SKM-1 treated with dmso at 0.1 percent for 144 hours (cell line): Measurements from ENCODE around the gene ACY1.
"Not testable (repeated sequence)": the region's sequence is repeated elsewhere in the genome, so short reads cannot be mapped to it uniquely, and the experiment has no call there.

Experiments
- DNase-seq: peaks from one replicate; lab custom pipeline; 2025; ENCODE audit not compliant: unreplicated experiment; lab: John Stamatoyannopoulos, UW

ACY1 gene

DNA sequence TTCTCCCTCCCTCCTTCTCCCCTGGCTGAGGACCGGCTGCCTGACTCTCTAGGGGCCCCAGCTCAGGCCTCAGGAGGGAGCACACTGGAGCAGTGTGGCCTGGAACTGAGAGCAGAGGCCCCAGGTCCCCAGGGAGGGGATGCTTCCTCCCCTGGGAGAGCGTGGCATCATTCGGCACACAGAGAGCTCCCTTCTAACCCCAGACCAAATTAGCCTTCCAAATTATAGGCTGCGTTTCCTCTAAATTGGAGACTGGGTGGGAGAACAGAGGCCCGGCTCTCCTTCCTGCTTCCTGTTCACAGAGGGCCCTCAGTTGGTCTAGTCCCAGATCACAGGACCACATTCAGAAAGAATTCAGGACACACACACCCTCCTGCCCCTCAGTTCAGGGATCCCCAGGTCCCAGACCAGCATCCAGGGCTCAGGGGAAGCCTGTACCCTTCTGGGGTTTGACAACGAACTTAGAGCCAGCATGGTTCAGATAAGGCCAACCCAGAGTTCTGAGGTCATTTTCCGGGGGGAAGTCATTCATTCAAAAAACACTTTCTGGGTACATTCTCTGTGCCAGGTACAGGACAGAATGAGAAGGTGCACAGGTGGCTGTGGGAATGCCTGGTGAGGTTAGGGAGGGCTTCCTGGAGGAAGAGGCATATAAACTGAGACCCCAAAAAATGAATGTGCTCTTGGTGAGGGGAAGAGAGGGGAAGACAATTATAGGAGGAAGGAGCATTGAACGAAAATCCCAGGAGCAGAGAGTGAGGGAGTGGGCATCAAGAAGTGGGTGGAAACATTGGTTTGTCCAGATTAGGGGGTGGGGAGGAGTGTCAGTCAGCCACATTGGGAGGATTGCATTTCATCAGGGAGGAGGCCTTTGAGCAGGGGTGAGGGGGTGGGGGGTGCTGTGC is 40.8 kb downstream of the ACY1 start:
- DNase-seq = peak; percentile 40

DNA sequence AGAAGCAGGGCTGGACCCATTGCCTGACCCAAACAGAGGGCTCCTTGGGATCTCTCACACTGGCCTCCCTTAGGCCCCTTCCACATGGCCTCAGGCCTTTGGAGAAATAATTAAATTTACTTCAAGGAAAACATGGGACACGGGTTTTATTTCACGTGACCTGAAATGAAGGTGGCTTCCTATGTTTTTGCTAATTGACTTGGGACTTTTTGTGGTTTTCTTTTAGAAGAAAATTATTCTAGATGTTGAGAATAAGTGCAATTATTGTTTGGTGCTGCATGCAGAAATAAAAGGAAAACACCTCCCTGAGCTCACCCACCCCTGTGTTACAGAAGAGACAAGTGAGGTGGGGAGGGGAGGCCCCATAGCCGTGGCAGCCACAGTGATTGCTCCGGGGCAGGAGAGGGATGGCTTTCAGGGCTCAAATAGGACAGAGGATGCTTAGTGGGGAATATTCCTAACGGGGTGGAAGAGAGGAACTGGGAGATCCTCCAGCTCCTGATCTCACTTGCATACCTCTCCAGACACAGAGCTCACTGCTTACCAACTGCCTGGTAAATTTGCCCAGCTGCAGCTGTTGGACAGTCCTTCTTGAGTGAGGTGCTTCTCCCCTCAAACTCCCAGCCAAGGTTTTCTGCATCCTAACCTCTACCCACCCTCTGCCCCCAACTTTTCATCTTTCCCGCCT is 41.6 kb downstream of the ACY1 start:
- DNase-seq = no peak

DNA sequence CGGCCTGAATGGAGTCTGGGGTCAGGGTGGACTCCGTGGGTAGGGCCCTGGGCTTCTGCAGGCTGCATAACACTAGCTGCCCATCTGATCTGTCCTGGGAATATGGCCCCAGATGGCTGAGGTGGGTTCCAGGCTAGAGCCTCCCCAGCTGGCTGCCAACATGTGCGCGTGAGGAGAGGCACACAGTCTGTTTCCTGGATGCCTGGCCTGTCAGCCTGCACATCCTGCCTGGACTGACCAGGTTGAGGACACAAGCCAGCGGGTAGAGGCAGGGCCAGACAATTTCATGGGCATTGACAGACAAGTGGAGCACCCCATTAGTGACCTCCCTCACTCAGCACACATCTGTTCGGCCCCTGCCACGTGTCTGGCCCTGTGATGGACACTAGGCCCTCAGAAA is 42.1 kb downstream of the ACY1 start:
- no peak for DNase-seq

DNA sequence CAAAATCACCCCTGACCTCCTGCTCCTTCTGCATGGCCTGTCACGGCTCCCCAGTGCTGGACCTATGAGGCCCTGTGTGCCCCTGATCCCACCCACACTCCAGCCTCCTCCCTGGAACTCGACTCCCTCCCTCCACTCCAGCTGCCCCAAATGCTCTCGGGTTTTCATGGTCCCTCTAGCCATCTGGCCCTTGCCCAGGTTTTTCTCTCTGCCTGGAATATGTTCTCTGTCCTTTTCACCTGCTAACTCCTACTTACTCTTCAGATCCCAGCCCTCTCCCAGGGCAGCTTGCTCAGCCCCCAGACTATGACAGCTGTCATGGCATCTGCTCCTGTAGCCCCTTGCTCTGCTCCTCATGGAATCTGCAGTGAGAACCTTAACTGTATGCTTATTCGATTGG is 42.7 kb downstream of the ACY1 start:
- DNase-seq = no peak

DNA sequence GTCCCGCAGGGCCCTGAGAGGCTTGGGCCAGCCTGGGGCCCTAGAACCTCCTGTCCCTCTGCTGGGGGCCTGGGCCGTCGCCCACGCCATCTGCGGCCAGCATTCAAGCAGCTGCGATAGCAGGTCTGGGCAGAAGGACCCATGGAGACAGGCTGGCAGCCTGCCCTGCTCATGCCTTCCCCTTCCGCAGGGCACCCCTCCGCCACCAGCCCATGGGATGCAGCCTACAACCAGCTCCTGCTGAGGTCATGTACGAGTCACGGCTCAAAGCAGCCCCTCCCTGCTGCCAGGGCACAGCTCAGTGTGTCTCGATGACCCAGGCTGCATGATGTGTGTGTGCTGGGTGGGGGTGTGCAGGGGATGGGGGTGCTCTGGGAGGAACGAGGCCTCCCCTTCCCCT is 45.2 kb downstream of the ACY1 start:
- DNase-seq = no peak

DNA sequence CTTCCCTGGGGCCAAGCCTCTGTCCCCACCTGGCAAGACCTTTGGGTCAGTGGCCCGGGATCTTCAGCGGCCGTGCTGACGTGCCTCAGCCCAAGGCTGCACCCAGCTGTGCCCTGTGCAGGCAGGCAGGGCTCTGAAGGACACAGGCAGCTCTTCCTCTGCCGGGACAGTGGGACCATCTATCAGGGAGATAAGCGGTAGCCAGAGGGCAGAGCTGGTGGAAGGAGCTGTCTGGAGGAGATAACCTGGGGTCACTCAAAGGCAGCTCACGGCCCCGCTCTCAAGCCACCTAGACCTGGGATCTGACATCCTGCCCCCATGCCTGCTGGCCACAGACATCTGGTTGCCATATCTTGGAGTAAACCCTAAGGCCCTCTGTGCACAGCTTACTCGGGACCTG is 45.7 kb downstream of the ACY1 start:
- no peak for DNase-seq

DNA sequence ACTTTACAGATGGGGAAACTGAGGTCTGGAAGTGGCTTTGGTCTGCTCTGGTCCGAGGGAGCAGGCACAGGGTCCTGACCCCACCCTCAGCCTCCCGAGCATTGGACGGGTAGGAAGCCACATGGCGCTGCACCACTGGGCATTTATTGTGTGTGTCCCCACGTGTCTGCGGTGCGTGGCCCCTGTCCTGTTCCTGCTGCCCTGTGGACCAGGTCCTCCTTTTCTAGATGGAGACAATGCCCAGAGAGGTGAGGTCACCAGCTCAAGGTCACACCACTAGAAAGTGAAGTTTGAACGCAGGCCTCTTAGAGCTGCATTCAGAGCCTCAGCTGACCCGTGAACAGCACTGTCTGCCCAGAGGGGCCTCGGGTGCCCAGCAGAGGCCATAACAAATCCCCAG is 46.2 kb downstream of the ACY1 start:
- no peak for DNase-seq

DNA sequence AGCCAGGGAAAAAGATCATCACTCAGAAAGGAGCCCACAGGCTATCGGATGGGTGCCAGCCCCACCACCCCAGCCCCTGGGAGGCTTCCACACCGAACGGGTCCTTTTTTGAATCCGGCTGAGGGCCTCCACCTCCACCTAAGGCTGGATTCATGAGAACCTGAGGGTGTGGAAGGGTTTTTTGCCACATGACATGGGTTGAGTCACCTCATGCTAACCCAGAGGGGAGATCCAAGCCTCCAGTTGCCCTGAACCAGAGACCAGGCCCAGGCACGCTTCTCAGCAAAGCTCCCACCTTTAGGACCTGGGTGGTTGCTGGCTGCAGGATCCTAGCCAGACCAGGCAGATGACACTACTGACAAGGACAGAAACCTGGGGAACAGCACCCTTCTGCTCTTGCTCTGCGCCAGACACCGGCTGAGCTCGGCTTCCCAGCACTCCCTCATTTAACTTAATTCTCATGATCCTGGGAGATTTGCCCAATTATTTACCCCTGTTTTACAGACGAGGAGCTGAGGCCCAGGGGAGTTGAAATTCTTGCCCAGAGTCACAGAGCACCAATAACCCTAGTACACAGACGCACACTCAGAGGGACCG is 47.5 kb downstream of the ACY1 start:
- no peak for DNase-seq

DNA sequence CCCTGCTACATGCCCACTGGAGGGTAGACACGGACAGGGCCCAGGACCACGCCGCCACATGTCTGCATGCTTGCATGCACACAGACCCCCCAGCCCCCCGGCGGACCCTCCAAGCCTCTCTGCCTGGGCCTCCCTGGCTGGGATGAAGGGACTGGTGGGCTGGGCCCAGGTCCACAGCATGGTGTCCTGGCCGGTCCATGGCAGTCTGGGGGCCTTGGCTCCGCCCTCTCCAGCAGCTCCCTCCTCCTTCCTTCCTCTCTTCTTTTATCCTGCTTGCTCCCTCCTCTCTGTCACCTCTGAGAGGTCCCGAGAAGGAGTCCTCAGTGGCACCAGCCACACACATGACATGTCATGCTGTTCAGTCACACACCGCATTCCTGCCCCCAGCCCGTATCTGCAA is 48.6 kb downstream of the ACY1 start:
- DNase-seq = no peak

DNA sequence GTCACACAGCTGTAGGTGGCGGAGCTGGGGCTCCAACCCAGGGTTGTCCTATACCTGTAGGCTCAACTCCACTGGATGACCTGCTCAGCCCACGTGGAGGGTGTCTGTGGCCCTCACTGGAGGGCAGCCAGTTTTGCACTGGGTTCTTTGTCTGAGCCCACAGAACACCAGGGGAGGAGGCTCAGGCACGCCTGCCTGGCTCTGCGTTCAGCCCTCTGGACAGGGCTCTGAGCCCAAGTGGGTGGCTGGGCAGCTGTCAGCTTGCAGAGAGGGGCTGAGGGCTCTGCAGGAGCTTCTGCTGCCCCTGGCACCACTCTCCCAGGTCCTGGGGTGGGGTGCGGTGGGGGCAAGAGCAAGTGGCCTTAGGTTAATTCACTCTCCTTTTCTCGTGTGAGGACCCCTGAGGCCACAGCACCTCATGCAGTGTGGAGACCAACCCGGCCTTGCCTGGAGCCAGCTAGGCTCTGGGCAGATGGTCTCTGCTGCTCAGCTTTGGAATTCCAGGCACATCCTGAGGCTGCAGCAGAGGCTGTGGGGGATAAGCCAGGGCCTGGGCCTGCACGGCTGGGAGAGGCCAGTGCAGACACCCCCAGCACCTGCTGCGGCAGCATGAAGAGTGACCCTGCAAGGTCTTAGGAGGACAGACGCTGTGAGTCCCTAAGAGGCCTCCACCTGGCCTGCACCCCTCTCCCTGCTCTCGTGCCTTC is 49.5 kb downstream of the ACY1 start:
- no peak for DNase-seq

DNA sequence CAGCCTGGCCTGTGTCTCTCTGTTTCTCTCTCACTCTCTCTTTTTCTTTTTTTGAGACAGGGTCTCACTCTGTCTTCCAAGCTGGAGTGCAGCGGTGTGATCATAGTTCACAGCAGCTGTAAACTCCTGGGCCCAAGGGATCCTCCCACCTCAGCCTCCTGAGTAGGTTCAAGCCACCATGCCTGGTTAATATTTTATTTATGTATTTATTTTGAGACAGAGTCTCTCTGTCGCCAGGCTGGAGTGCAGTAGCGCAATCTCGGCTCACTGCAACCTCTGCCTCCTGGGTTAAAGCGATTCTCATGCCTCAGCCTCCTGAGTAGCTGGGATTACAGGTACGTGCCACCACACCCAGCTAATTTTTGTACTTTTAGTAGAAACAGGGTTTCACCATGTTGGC is 50.4 kb downstream of the ACY1 start:
- DNase-seq = not testable (repeated sequence)

DNA sequence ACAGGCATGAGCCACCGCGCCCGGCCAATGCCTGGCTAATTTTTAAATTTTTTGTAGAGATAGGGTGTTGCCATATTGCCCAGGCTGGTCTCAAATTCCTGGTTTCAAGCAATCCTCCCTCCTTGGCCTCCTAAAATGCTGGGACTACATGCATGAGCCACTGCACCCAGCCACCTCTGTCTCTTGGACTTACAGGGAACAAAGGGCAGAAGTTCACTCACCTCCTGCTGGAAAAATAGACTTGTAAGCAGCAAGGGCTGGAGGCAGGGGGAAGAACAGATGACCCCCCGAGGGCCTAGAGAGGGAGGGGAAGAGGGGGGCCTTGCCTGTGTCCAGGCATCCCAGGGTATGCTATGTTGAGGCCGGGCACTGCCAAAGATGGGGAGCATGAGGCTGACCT is 50.9 kb downstream of the ACY1 start:
- no peak for DNase-seq

DNA sequence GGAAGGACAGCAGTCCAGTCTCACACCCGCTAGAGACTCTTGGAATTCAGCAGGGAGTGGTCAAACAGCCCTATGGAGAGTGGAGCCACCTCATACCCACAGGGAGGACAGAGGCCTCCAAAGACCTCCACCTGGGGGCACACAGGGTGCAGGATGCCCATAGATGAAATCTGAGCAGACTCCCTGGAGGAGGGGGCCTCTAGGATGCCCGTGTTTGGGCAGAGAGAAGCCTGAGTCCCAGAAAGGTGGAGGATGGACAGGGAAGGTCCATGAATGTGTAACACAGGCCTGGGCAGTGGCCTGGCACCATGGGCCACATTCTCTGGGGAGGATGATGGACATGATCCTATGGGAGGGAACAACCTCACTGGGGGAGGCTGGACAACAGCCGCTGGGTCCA is 51.3 kb downstream of the ACY1 start:
- no peak for DNase-seq

DNA sequence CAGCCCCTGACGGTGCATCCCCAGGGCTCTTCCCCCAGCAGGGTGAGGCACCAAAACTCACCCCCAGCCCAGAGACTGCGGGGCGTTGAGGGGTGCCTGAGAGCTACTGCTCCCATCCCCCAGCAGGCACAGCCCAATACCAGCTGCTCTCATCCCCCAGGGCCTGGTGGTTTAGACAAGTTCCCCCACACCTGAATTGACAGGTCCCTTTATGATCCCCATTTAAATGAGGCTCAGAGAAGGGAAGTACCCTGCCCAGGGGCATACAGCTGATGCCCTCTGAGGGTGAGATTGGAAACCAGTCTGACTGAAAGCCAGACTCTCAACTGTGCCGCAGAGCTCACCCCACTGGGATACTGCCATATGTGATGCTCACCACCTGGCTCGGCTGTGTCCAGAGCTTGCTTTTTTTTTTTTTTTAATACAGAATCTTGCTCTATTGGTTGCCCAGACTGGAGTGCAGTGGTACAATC is 52.9 kb downstream of the ACY1 start:
- no peak for DNase-seq

DNA sequence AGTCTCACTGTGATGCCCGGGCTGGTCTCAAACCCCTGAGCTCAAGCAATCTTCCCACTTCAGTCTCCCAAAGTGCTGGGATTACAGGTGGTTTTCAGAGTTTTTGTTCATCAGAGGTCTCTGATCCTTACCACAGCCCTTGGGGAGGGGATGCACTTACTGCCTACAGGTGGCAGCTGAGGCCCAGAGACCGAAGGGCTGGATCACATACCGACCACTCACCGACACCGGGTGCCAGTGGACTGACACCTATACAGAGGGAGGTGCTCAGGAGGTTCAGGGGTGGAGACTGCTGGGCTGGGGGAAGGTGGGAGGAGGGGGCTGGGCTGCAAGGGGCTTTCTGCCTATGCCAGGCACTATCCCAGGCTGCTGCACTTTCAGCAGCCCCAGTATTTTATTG is 53.5 kb downstream of the ACY1 start:
- DNase-seq = no peak

DNA sequence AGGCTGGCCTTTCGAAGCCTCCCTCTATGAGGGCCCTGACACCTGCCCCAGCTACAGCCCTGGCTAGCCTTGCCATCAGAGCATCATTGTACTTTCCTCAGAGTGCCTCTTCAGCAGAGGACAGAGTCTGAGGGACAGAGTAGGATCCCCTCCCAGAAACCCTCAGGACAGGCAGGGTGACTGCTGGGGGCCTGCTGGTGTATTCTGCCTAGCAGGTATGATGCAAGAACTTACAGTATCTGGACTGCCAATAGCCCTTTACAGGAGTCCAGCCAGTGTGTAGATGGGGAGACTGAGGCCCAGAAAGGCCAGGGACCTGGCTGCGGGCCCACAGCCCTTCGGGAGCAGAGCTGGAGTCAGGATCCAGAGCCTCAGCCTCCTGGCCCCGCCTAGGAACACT is 54.0 kb downstream of the ACY1 start:
- no peak for DNase-seq

DNA sequence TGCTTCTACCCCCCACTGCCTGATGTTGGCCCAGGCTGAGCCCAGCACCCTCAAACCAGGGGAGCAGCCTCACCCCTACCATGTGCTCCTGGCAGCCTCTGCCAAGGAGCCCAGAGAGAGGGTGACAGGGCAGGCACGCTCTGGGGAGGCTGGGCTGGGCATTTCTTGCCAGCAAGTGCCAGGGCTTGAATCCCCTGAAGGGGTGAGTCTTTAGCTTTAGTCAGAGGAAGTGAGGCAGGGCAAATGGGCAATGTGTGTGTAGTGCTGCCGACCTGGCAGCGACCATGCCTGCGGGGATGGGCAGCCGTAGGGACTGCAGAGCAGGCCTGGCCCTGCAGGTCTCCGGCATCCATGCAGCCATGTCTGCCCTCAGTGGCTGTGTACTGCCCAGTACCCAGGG is 54.9 kb downstream of the ACY1 start:
- no peak for DNase-seq
